GM18508 (cell line): ENCODE data around the gene SLC31A1.

Experiments used
- ATAC-seq: cut with Tn5 transposase; IDR thresholded peaks from one replicate; pipeline ENCODE4 v1.9.1; 2021; ENCODE audit warnings: moderate number of reproducible peaks; ENCODE audit not compliant: insufficient read depth, unreplicated experiment

The SLC31A1 gene

DNA sequence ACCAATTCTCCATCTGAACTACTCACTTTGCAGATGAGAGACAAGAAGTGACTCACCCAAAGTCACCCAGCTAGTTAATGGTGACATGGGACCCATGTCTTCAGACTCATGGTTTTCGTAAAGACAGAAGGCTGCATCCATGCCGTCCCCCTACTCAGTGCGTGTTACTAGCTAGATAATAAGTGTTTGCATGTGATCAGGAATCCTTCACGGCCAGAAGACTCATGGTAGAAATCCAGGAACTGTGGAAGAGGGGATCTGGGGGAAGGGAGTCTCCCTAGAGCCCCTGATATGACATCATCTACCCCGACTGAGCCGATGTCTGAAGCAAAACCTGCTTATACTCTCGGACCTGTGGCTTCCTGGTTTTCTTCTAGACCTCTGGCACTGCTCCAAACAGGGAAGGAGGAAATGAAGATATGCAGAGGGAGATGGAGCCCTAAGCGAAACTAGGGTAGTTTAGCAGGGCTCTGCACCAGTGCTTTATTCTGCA lies 78.5 kb downstream of the SLC31A1 start:
- no peak for ATAC-seq

DNA sequence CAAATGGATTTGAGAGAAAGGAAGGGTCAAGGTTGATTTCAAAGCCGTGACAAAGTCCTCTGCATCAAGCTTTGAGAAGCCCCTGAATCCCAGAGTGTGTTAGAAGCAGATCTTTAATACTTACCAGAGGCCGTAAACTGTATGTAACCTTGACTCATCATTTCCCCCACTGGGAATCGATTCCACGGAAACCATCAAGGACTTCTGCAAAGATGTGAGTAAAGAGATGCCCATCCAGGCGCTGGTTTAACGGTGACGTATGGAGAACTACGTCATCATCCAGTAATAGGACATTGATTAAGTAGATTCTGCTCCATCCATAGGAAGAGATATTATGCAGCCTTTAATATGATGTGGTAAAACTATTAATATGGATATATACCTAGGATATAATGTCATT lies 80.2 kb downstream of the SLC31A1 start:
- no peak for ATAC-seq

DNA sequence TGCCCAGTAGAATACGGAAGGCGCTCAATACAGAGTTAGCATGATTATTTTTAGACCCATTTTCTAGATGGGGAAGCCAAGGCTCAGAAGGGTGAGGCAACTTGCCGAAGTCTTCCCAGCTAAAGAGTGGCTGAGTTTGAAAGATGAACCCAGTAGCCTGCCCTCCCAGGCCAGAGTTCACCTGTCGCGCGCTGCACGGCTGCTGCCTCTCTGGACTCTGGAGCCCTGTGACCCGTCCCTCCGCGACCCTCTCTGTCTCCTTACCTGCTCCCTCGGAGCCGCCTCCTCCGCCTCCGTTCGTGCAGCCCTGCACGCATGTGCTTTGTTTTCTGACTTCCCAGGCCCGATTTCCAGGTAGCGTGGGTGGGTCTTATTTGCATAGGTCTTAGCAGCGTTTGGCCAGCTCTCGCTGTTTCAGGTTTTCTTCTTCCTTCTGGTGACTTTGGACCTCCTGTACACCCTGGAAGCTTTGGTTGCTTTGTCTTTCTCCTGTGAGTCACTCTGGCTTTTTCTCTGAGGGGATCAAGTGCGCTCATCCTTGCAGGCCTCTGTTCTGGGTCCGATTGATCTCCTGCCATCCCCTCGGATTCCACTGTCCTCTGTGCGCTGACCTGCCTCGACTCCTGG lies 81.6 kb downstream of the SLC31A1 start, which contains the start of gene RNF183:
RNF183 (minus strand) TSS at position 585 of the 627 bp plus-strand sequence. CDS start 5,192 bp downstream, outside the sequence.
- no peak for ATAC-seq

DNA sequence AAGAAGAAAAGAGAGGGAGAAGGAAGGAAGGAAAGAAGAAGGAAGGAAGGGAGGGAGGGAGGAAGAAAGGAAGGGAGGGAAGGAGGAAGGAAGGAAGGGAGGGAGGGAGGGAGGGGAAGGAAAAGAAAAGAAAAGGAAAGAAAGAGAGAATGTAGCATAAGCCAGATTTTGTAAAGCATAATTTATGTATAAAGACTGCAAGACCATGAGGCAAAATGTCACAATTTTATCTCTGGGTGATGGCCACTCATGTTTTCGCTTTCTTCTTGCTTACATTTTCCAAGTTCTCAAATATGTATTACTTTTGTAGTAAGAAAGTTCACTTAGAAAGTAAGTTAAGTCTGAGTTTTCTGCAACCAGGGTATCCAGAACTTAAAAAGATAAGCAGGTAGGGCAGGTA lies 85.2 kb downstream of the SLC31A1 start:
- ATAC-seq = no peak

DNA sequence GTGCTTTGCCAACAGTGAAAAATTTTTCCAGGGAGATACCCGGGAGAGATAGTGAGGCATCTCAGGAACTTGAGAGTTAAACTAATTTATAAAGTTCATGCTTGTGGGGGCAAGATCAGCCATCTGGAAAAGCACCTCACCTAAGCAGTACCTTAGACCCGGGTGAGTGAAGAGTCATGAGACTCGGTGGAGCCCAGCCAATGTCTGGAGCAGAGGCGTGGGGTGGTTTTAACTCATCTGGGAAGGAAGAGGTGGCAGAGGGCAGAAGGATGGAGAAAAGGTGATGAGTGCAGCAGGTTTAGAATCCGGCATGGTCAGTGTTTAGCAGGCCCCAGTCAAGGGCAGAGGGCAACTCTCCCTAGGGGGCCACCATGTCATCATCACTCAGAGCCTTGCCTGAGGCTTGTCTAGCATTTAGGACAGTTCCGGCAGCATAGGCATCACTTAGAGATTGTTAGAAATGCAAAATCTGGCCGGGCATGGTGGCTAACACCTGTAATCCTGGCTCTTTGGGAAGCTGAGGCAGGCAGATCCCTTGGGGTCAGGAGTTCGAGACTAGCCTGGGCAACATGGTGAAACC lies 86.1 kb downstream of the SLC31A1 start:
- ATAC-seq = no peak

DNA sequence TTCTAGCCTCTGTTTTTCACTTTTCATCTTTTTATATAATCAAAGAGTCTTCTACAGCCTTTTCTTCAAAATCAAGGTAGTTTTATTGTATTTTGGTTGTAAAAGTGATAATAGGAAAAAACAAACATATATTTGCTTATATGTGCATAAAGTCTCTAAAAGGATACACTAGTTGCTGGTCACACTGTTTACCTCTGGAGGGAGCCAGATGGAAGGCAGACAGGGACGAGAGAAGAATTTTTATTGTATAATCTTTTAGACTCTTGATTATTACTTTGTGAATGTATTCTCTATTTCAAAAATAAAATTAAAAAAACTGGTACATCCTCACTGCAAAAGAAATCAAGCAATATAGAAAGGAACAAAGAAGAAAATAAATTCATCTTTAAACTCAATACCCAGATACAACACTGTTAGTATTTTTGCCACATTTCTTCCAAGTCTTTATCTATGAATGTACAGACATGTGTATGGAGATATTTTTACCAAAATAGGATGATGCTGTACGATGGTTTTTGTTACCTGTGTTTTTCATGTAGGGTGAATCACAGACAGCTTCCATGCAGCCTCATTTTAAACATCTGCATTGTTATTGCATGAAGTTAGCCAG lies 88.0 kb downstream of the SLC31A1 start:
- no peak for ATAC-seq

DNA sequence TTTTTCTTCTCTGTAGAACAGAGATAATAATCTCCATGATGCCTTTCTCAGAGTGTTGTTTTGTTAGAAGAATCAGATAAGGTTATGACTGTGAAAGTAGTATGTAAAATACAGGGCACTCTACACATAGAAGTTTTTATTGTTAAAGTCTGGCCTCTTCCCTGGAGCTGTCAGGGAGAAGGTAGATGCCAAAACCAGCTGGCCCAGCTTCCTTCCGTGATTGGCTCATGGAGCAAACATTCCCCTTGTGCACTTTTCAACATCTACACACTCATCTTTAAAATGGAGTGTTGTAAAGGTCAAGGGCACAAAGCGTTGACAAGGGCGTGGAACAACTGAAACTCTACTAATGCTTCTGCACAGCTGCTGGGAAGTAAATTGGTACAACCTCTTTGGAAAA lies 89.2 kb downstream of the SLC31A1 start:
- ATAC-seq = no peak

DNA sequence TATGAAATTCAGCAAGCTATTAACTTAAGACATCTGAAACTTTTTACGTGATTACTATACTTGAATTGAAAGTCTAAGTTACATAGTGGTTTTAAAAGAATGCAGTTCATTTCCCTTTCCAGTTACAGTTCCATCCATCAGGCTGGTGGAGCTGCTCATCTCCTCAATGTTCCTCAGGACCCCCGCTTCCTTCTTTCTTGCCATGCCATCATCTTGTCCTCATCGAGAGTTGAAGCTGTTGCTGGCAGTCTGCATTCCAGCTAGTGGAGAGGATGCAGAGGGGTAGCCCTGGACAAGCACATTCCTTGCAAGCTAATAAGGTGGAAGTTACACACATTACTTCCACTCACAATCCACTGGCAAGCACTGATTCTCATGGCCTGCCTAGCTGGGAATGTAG lies 90.6 kb downstream of the SLC31A1 start:
- ATAC-seq = no peak

DNA sequence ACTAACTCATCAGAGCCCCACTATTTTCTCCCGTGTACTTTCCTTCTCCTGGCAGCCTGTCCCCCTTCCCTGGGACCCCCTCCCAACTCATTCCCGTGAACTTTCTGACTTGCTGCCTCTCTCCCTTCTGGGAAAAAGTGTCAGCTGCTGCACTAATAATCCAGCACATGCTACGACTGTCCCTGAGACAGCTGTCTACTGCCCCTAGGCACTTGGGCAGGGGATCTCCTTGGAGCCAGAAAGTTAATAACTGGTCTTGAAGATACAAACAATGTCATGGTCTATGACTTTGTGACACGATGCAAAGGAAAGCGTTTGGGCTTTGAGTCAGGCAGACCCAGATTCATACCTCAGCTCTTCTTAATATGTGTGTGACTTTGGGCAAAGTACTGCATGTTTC lies 91.9 kb downstream of the SLC31A1 start:
- no peak for ATAC-seq
